ENCODE data around the gene TSHR.
A peak's percentile ranks its signal among the peaks of the same experiment; 100 is the strongest.

TSHR gene

GRCh38 chr14:80933282-80933681 is 22.1 kb upstream of the TSHR start:
- DNase-seq, result no peak
- H3K27me3 ChIP-seq (replicated peaks), result no peaks in the 10 kb centered on the region
- H3K27ac ChIP-seq, result no peak overlapping the region
- TF ChIP-seq, protein P1, sequence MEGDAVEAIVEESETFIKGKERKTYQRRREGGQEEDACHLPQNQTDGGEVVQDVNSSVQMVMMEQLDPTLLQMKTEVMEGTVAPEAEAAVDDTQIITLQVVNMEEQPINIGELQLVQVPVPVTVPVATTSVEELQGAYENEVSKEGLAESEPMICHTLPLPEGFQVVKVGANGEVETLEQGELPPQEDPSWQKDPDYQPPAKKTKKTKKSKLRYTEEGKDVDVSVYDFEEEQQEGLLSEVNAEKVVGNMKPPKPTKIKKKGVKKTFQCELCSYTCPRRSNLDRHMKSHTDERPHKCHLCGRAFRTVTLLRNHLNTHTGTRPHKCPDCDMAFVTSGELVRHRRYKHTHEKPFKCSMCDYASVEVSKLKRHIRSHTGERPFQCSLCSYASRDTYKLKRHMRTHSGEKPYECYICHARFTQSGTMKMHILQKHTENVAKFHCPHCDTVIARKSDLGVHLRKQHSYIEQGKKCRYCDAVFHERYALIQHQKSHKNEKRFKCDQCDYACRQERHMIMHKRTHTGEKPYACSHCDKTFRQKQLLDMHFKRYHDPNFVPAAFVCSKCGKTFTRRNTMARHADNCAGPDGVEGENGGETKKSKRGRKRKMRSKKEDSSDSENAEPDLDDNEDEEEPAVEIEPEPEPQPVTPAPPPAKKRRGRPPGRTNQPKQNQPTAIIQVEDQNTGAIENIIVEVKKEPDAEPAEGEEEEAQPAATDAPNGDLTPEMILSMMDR (IDR thresholded peaks at IDR 0.05; ENCODE audit: low read depth, low read length, missing control alignments), result no peak
- no peak overlapping the region for H3K4me3 ChIP-seq (ENCODE audit: low read depth, low read length)
- in situ Hi-C loops (cut with HindIII; ENCODE audit: low pct_ligation_motif_present, low sequenced_read_pairs), result no loop called here
- no peaks in the 10 kb centered on the region for H3K36me3 ChIP-seq (replicated peaks)

- no peak overlapping the region for H3K27ac ChIP-seq
- no peak overlapping the region for H3K4me3 ChIP-seq (ENCODE audit: low read depth, low read length)
- no peak for DNase-seq
- H3K36me3 ChIP-seq (replicated peaks), result no peaks in the 10 kb centered on the region
- in situ Hi-C loops (cut with HindIII; ENCODE audit: low pct_ligation_motif_present, low sequenced_read_pairs), result no loop called here
- TF ChIP-seq, protein P1 (IDR thresholded peaks at IDR 0.05; ENCODE audit: low read depth, low read length, missing control alignments), result no peak
- no peaks in the 10 kb centered on the region for H3K27me3 ChIP-seq (replicated peaks)
These were observed 21.7 kb upstream of the TSHR start for GRCh38 chr14:80933686-80934085.

- no peak overlapping the region for H3K27ac ChIP-seq
- H3K27me3 ChIP-seq (replicated peaks), result no peaks in the 10 kb centered on the region
- TF ChIP-seq, protein P1 (IDR thresholded peaks at IDR 0.05; ENCODE audit: low read depth, low read length, missing control alignments), result no peak
- no peaks in the 10 kb centered on the region for H3K36me3 ChIP-seq (replicated peaks)
- H3K4me3 ChIP-seq (ENCODE audit: low read depth, low read length), result no peak overlapping the region
- DNase-seq, result no peak
- in situ Hi-C loops (cut with HindIII; ENCODE audit: low pct_ligation_motif_present, low sequenced_read_pairs), result no loop called here
These were observed 15.3 kb upstream of the TSHR start for GRCh38 chr14:80940146-80940545.

GRCh38 chr14:80941241-80942185 is 13.9 kb upstream of the TSHR start, which contains the start of gene CEP128:
Gene CEP128, minus strand, starts transcription at chr14:80941738.
- peak within 1 kb of the TSS; percentile 20 for H3K27ac ChIP-seq
- in situ Hi-C loops (cut with HindIII; ENCODE audit: low pct_ligation_motif_present, low sequenced_read_pairs), result no loop called here

DNA sequence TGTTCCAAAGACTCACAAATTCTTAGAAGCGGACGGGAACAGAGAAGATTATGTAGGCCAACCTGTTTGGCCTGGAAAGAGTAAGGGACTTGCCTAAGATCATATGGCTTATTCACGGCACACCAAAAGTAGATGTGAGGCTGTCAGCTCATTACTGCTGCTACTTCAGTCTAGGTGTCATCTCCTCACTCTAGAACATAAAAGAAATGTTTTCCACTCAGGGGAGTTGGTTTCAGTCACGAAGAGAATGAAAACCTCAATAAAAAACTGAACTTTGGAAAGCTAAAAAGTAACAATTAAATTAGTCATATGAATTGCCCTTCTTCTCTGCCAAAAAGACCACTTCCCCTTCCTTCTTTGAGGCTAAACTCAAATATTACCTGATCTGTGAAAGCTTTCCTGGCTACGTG is 13.2 kb upstream of the TSHR start:
- Histone ChIP-seq H3K36me3 (replicated peaks) (no peaks in the 10 kb centered on the region), H3K4me3 (ENCODE audit: low read depth, low read length) (peak overlapping the region; percentile 48), H3K27ac (no peak overlapping the region), H3K27me3 (replicated peaks) (no peaks in the 10 kb centered on the region)
- no peak for DNase-seq
- in situ Hi-C loops (cut with HindIII; ENCODE audit: low pct_ligation_motif_present, low sequenced_read_pairs), result no loop called here
- TF ChIP-seq, protein P1 (IDR thresholded peaks at IDR 0.05; ENCODE audit: low read depth, low read length, missing control alignments), result no peak

More at GRCh38 chr14:80941241-80942185, 13.9 kb upstream of the TSHR start, which contains the start of gene CEP128:
- Histone ChIP-seq H3K27me3 (replicated peaks) (no peaks in the 10 kb centered on the region), H3K4me3 (ENCODE audit: low read depth, low read length) (peak within 1 kb of the TSS; percentile 90), H3K36me3 (replicated peaks) (no peaks in the 10 kb centered on the region)
- TF ChIP-seq, protein P1 (IDR thresholded peaks at IDR 0.05; ENCODE audit: low read depth, low read length, missing control alignments), result no peak
- peak; percentile 98 for DNase-seq

Data from brain microvascular endothelial cell (primary cell).